Measurements from ENCODE around the gene SRGAP2C.
"Not testable (repeated sequence)": the region's sequence is repeated elsewhere in the genome, so short reads cannot be mapped to it uniquely, and the experiment has no call there.

SRGAP2C gene

GRCh38 chr1:121230636-121231035, 45.9 kb downstream of the SRGAP2C start:
- DNase-seq: not testable (repeated sequence)

GRCh38 chr1:121232445-121233125, 47.8 kb downstream of the SRGAP2C start:
- DNase-seq: not testable (repeated sequence)

- not testable (repeated sequence) for DNase-seq
Measured at GRCh38 chr1:121234090-121234759, 49.5 kb downstream of the SRGAP2C start.

GRCh38 chr1:121238384-121238783, 53.6 kb downstream of the SRGAP2C start:
- DNase-seq: not testable (repeated sequence)

- DNase-seq: not testable (repeated sequence)
Measured at GRCh38 chr1:121243913-121244312, 59.1 kb downstream of the SRGAP2C start.

GRCh38 chr1:121246399-121246798, 61.6 kb downstream of the SRGAP2C start:
- DNase-seq: not testable (repeated sequence)

- DNase-seq: not testable (repeated sequence)
Measured at GRCh38 chr1:121252656-121253055, 67.9 kb downstream of the SRGAP2C start.

GRCh38 chr1:121254618-121255017, 69.8 kb downstream of the SRGAP2C start:
- not testable (repeated sequence) for DNase-seq

GRCh38 chr1:121257632-121258031, 72.9 kb downstream of the SRGAP2C start:
- DNase-seq: not testable (repeated sequence)

- DNase-seq: not testable (repeated sequence)
Measured at GRCh38 chr1:121258134-121258533, 73.4 kb downstream of the SRGAP2C start.

- not testable (repeated sequence) for DNase-seq
Measured at GRCh38 chr1:121260205-121260604, 75.4 kb downstream of the SRGAP2C start.

- not testable (repeated sequence) for DNase-seq
Measured at GRCh38 chr1:121262163-121262562, 77.4 kb downstream of the SRGAP2C start.

GRCh38 chr1:121263789-121264244, 79.0 kb downstream of the SRGAP2C start:
- peak in 1 of 2 donors; percentile 15 for DNase-seq

GRCh38 chr1:121267072-121267471, 82.3 kb downstream of the SRGAP2C start:
- not testable (repeated sequence) for DNase-seq

- DNase-seq: not testable (repeated sequence)
Measured at GRCh38 chr1:121269309-121269708, 84.5 kb downstream of the SRGAP2C start.

- not testable (repeated sequence) for DNase-seq
Measured at GRCh38 chr1:121269973-121270372, 85.2 kb downstream of the SRGAP2C start.

- DNase-seq: not testable (repeated sequence)
Measured at GRCh38 chr1:121271143-121271715, 86.5 kb downstream of the SRGAP2C start.

- not testable (repeated sequence) for DNase-seq
Measured at GRCh38 chr1:121275435-121275834, 90.7 kb downstream of the SRGAP2C start.

GRCh38 chr1:121278202-121278601, 93.4 kb downstream of the SRGAP2C start:
- not testable (repeated sequence) for DNase-seq

- not testable (repeated sequence) for DNase-seq
Measured at GRCh38 chr1:121278777-121279547, 94.2 kb downstream of the SRGAP2C start.

- DNase-seq: not testable (repeated sequence)
Measured at GRCh38 chr1:121279548-121279898, 94.7 kb downstream of the SRGAP2C start.

- not testable (repeated sequence) for DNase-seq
Measured at GRCh38 chr1:121280699-121281317, 96.0 kb downstream of the SRGAP2C start.

Measured in stimulated activated CD4-positive, alpha-beta T cell treated with anti-CD3 and anti-CD28 coated beads, Interleukin-2, amount 100 ng/mL, for 24 hours (primary cell).